Measurements from ENCODE around the gene AHDC1.

Gene AHDC1

DNA sequence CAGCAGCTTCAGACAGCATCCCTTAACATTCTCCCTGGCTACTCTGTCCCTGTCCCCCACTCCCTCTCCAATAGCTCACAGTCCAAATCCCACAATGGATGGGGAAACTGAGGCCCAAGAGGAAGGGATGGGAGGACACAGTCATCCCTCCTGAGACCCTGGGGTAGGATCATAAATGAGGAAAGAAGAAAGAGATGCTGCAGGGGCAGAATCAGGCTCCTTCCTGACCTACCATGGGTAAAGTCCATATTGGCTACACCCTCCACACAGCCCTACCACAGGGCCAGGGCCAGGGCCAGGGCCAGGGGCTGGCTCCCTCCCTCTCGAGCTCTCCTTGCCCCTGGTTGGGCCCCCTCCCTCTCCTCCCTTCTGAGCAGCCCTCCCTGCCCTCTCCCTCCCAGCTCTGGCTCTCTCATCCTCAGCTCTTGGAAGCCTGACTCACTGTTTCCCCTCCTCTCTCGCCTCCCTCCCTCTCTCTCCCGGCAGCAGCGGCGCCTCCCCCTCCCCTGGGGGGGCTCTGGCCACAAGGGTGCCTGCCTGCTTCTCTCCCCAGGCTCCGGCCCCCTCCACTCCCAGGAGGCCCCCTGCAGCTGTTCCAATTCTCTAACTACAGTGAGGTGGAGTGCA lies 4.9 kb downstream of the AHDC1 start:
- peak in 1 of 2 donors; percentile 49 for DNase-seq (ENCODE audit: low read depth in 1 of 2, low spot score in 1 of 2)

DNA sequence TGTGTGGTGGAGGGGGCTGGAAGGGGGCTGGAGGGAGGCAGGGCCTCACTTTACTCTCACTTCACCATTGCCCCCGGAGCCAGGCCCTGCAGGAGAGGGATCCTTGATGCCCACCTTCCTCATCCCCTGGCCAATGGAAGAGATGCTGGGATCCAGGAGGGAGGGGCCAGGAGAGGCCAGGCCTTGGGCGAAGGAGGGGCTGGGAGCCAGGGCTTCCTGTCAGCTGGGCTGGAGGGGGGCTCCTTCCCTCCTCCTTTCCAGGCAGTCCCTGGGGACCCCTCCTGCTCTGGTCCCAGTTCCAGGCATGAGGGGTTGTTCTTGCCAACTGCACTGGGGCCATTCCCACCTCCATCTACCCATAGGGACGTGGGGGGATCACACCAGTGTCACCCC lies 5.7 kb downstream of the AHDC1 start:
- no peak for DNase-seq (ENCODE audit: low read depth in 1 of 2, low spot score in 1 of 2)

DNA sequence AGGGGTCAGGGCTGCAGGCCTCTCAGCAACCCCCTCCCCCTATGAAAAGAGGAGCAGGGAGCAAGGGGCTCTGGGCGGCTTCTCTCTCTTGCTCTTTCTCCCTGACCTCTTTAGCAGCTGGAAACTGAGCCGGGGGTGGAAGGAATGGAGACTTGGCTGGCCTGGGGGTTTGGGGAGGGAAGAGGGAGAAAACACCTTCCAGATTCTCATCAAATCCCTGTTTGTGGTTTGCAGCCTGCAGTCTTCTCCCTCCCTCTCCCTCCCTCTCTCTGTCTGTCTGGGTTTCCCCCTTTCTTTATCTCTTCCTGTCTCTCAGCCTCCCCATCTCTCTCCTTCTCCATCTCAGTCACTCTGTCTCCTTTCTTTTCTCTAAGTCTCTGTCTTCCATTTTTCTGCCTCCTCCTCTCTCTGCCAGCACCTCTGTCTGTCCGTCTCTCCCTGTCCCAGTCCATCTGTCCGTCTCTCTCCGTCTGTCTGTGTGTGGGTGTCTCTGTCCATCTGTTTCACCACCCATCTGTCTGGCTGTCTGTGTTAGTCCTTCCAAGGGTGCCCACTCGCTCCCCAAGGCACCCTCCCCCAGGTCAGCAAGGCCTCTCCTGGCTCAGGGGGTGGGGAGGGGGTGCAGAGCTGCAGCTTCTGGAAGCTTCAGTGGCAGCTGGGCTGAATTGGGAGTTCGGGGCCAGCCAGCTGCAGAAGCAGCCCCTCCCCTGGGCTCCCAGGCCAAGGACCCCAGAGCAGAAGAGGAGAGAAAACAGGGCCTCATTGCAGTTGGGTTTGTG lies 6.2 kb downstream of the AHDC1 start:
- no peak for DNase-seq (ENCODE audit: low read depth in 1 of 2, low spot score in 1 of 2)

DNA sequence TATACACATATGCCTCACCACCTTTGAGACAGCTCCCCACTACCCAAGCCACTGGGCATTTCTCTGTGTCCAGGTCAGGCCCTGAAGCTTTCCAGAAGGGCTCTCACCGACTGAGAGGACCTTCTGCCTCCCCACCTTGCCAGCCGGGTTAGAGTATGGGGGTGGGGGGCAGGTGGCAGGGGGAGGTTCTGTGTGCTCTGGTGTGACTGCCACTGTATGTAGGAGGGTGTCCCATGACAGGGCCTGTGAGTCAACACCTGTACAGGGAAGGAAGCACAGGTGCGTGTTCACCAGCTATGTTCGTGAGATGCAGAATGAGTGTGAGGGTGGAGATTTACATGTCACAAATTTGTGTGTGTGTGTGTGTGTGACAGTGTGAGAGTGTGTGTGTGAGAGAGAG lies 7.0 kb downstream of the AHDC1 start:
- no peak for DNase-seq (ENCODE audit: low read depth in 1 of 2, low spot score in 1 of 2)

DNA sequence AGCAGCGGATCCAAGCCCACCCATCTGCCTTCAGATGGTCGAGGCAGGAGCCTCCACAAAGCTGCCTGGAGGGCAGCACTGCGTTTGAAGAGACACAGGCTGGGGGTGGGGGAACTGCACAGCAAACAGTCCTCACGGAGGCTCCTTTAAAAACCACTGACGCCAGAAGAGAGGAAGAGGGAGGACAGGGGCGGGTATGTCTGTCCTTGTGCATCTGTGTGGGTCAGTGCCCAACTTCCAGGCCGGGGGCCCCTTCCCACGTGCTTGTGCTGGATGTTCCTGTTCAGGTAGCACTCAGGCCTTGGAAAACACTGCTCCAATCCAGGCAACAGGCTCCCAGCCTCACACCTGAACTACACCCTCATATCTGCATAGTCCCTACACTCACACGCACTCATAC lies 7.7 kb downstream of the AHDC1 start:
- no peak for DNase-seq (ENCODE audit: low read depth in 1 of 2, low spot score in 1 of 2)

DNA sequence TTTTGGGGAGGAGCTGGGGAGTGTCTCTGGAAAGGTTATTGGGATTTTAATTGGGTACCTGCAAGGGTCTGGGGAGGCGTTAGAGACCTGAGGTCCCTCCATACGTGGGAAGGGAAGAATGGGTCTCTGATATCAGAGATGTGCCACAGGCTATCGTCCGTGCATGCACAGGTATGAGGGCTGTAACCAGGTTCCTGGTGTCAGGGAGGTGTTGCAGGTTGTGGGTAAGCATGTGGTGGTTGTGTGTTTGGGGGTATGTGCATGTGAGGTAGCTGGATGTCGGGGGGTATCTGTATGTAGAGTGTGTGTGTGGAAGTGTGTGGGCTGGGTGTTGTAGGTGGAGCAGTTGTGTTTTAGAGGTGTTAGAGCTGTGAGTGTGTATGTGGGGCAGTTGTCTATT lies 8.3 kb downstream of the AHDC1 start:
- DNase-seq (ENCODE audit: low read depth in 1 of 2, low spot score in 1 of 2), result no peak

DNA sequence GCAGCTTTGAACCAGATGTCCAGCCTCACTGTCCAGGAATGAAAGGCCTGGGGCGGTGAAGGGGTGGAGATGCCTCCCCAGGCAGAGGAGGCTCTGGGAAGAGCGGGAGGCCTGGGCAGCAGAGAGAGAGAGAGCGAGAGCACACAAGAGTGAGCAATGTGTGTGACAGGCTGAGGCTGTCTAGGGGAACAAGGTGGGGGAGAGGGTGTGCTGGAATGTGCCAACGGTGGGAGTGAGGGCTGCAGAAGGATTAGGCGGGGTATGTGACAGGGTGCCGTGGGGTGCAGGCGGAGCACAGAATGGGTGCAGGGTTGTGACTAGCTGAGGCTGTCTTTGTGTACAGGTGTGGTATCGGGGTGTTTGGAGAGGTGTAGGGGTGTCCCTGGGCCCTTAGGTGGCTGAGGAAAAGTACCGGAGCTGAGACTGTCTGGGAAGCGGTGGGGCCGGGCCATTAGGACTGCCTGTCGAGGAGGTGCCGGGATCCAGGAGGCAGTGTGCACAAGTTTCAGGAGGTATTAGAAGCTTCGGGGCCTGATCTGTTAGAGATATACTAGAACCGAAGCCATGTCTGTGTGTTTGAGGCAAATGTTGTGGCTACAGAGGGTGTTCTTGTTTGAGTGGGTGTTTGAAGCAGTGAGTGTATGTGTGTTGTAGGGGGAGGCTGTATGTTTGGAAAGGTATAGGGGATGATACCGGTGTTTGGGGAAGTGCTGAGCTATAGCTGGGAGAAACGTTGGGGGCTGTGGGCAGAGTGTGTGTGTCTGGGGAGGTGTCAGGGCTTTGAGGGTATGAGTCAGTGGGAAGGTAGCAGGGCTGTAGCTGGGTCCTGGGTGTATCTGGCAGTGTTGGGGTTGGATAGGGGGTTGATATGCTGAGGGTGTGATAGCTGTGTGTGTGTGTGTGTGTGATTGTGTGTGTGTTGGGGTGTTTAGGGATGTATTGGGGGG lies 9.1 kb downstream of the AHDC1 start:
- DNase-seq (ENCODE audit: low read depth in 1 of 2, low spot score in 1 of 2), result no peak

DNA sequence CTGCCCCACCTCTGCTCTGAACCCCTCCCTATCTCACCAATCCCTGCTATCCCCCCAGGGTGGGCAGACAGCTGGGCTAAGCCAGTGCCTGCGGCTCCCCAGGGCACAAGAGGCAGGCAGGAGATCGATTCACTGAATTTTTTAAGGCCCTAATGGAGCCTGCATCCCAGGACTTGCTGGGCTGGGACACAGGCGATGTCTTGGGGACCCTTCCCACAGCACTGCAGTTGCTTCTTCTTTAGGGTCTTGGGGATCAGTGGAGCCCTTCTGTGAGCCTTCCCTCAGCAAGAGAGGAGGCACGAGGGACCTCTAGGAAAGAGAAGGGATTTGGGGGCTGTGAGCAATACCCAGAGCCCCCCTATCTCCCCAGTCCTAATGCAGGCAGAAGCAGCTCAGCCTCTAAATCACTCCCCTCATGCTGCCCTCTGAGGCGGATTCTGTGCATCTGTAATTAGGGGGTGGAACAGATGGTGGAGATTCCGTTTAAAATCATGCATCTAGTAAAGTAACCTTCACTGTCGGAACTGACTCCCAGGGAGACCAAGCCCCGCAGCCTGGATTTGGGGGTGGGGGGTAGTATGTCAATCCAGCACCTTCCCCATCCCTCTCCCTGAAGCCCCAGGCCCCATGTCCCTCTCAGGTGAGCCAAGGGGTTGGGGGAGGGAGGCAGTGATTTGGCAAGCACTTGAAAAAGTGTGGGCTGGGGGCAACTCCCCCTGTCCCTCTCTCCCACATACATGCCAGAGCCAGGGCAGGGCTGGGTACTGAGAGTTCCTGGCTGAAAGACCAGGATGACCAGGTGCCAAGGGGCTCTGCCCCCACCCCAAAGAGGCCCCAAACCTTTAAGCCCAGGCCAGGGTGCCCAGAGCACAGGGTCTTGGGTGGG lies 10.0 kb downstream of the AHDC1 start:
- DNase-seq (ENCODE audit: low read depth in 1 of 2, low spot score in 1 of 2), result no peak

DNA sequence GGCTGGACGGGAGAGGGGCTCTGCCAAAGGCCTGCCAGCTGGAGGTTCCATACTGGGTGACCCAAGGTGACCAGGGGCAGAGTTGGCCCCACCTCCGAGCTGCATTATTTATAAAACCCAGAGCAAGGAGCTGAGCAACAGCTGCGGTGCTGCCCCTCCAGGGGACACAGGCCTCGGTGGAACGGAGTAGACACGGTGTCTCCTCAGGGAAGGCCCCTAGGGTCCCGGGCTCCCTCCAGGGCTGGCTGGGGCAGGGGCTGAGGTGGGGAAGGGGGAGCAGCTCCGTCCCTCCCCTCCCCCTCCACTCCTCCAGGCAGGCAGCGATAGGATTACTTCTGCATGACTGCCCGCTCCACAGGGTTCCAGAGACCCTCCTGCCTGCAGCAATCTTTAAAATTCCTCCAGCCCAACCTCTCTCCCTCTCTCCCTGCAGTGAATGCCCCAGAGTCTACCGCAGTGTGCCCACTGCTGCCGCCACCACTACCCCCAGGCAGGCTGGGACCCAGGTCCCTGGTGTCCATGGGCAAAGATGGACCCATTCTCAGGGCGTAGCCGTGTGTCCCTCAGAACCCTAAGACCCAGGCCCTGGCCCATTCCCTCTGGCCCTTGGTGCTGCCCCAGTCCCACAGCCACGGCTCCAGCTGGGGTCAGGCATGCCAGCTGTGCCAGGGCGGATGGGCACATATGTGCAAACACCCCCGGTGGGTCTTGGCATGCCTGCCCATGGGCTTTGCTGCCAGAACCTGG lies 10.8 kb downstream of the AHDC1 start:
- no peak for DNase-seq (ENCODE audit: low read depth in 1 of 2, low spot score in 1 of 2)

DNA sequence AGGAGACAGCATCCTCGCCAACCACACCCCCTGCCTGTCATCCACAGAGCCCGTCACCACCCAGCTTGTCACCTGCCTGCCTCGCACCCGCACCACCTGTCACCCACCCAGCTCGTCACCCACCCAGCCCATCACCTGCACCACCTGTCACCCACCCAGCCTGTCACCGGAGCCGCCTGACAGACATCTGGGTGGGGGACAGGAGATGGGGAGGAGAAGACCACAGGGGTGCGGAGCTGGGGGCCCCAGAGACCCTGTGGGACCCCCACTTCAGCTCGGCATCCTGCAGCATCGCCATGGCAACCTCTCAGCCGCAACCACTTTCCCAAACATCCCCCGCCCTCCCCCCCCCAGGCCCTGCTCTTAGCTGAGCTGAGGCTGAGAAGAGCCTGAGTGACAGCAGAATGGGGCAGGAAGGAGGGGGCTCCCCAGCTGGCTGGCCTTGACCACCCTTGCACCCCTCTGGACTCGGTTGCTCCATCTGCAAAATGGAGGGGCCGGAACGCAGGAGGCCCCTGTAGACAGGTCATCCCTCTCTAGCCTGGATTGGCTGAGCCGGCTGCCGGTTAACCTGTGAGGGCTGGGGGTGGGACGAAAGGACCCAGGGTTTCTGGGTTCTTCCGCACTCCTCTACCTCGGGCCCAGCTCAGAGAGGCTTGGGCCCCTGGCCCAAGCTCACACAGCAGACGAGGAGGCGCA lies 11.6 kb downstream of the AHDC1 start:
- no peak for DNase-seq (ENCODE audit: low read depth in 1 of 2, low spot score in 1 of 2)

DNA sequence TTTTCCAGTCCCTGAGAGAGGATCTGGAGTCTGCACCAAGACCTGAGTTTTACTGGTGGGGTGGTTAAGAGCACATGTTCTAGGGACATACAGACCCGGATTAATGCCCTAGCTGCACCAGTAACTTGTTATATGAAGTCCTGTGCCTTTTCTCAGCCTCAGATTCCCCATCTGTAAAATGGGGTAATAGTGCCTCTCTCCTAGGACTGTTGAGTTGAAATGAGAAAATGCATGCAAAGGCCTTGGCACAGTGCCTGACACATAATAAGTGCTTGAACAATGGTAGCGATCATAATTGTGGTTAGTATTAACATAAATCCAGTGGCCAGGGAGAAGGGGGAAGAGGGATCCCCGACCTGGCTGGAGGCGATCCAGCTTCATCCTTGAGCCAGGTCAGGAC lies 12.3 kb downstream of the AHDC1 start:
- DNase-seq (ENCODE audit: low read depth in 1 of 2, low spot score in 1 of 2), result no peak

DNA sequence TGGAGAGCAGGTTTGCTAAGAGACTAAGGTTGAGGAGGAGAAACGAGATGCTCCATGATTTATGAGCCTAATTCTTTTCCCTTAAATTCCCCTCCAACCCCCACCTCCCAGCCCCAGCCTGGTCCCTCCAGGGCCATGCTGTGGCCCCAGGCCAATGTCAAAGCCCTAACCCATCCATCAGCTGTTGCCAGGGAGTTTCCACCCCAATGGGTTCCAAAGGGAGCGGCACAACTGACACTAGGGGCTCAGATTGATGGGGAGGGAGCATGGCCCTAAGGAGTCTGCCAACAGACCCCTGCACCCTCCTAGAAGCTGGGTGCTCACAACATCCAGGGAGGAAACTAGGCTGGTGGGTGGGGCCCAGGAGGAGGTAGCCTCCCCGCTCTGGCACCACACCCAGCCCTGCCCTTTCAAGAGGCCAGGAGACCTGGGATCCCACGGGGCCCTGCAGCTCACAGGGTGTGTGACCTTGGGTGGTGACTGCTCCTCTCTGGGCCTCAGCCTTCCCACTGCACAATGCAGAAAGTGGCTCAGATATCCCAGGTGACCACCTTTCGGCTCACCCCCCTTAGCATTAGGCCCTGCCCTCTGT lies 12.9 kb downstream of the AHDC1 start:
- DNase-seq (ENCODE audit: low read depth in 1 of 2, low spot score in 1 of 2), result no peak

DNA sequence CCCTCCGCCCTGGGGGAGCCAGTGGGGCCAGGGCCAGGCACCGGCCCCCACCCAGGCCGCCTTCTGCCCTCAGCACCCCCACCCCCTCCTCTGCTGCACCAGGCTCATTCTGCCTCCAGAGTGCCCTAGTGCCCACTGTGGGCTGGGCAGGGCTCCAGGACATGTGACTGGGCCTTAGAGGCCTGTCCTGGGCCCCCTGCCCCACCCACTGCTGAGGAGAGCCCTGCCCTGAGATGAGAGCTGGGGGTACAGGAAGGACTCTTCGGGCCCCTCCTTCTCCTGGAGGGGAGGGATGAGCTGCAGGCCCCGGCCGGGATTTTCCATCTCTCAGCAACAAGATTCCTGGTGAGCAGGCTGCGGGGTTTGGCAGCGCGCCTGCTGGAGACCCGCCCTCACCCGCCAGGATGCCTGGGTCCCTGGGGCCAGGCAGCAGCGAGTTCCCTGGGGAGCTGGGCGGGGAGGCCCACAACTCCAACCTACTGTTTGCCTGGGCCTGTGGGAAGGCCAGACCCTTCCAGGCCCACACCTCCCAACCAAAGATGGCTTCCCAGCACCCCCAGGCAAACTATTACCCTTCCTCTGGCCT lies 14.0 kb downstream of the AHDC1 start:
- no peak for DNase-seq (ENCODE audit: low read depth in 1 of 2, low spot score in 1 of 2)

DNA sequence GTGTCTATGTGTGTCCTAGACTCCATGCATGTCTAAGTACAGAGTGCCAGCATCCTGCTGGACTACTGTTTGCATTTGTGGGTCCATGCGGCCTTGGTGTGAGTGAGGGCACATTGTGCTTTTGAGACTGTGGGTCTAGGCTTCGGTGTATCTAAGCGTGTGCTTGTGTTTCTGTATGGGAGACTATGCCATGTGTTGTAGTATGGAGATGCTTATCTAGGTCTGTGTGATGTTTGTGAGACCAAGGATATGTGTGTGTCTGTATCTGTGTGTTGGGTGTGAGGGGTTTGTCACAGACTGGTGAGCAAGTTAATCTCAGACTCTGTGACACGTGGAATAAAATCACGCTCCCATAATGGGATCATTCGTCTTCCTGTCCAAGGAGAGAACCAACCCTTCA lies 14.5 kb downstream of the AHDC1 start:
- no peak for DNase-seq (ENCODE audit: low read depth in 1 of 2, low spot score in 1 of 2)

DNA sequence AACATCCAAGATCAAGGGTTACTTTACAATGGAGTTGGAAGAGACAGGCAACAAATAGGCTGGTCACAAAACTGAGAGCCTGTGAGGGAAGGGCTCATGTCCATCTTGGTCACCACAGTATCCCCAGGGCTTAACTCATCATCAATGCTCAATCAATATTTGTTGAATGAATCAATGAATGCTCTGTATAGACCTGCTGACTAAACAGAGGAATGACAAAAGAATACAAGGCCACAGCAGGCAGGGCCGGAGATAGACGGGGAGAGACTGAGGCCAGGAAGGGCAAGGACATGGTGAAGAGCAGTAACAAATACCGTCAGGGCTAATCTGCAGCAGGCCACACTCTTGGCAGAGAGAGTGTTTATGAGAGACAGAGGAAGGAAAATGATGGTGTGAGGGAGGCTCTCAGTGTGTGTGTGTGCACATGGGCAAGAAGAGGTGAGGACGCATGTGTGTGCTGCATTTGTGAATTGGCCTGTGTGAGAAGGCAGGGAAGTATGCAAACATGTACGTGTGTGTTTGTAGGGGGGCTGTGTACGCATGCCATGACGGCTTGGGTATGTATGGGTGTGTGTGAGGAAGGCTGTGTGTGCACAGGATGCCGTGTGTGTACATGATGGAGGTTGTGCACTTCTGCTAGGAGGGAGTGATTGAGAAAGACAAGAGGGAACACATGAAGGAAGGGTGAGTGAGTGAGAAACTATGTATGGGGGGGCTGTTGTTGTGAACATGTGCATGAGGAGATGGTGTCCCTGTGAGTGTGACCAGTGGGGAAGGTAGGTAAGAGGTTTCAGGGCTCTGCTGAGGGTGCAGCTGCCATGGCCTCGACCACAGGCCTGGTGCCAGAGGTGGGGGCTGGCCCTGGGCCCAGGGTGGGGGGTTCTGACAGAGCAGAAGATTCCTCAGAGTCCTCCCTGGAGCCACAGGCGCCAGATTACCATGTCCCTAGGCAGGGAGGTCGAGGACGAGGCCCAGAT lies 15.4 kb downstream of the AHDC1 start:
- DNase-seq (ENCODE audit: low read depth in 1 of 2, low spot score in 1 of 2), result no peak

DNA sequence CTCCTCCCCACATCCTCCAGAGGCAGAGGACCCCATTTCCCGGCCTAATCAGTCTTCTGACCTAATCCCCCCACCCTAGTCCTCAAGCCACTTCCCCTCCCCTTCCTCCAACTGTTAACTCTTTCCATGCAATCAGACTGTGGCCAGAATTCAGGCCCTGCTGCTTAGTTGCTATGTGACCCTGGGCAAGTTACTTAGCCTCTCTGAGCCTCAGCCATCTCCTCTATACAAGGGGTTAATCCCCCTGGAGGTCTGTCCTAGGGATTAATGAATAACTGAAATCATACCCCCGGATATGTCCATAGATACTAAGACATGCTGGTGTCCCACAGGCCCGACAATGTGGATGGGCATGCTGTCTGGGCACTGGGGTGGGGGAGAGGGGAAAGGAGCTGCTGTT lies 18.3 kb downstream of the AHDC1 start:
- DNase-seq (ENCODE audit: low read depth in 1 of 2, low spot score in 1 of 2), result no peak

DNA sequence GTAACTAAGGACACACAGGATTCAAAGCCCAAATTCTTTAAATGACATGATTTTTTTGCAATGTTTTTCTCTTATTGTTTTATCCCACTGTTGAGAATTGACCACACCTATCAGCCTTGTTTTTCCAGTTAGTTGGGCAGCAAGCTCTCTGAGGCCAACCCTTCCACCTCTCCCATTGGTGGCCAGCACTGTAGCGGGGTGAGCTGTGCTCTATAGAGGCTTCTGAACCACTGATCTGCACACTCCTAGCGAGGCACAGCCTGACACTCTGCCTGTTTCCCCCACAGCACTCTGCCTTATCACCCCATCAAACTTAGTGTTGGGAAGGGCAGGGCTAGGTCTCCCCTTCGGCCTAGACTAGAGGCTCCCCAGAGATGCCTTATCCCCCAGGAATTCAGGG lies 19.5 kb downstream of the AHDC1 start:
- no peak for DNase-seq (ENCODE audit: low read depth in 1 of 2, low spot score in 1 of 2)

DNA sequence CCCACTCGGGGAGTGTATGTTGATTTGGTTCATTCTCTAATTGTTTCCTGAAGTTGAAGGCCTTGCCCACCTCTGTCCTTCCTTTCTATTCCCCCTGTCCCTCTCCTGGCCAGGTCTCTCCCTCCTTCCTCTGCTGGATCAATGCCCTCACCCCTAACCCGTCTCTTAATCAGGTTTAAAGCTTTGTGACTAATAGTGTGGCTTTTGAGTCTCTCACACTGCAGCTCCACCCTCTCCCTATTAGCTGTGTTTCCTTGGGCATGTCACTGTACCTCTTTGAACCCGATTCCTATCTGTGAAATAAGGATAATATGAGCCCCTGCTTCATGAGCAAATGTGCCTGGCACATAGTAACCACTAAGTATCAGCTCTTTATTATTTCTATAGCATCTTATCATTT lies 20.5 kb downstream of the AHDC1 start:
- DNase-seq (ENCODE audit: low read depth in 1 of 2, low spot score in 1 of 2), result no peak
